Tibial nerve (tissue), 4 donors: ENCODE measurements around the gene ATP6AP1. TPM values are rescaled to one million over a fixed set of nuclear protein-coding genes. Genes with fewer than 3 reads are reported as not detected.

Source experiments
- DNase-seq, 2 donors: peaks; one replicate each; pipeline ENCODE4 v3.0.0-alpha.2; 2019; ENCODE audit warnings: low spot score in 2 of 2
- H3K27ac ChIP-seq, 4 donors: fragments of 200-600 bp; sonication (generic) in 3 of 4; one replicate each; pipeline ENCODE4 v1.5.1; 2017 to 2019; ENCODE audit warnings: mild to moderate bottlenecking in 1 of 4
- H3K27me3 ChIP-seq, 2 donors: fragments of 200-600 bp; sonication (generic) in 1 of 2; one replicate each; pipeline versions ENCODE4 v1.5.1 to v1.6.0; 2017 to 2019
- H3K36me3 ChIP-seq, 3 donors: fragments of 200-600 bp; sonication (generic); one replicate each; pipeline ENCODE4 v1.5.1; 2018 to 2019
- H3K4me1 ChIP-seq, 4 donors: fragments of 200-600 bp; sonication (generic) in 3 of 4; one replicate each; pipeline ENCODE4 v1.5.1; 2017 to 2019
- H3K4me3 ChIP-seq, 4 donors: fragments of 200-600 bp; sonication (generic) in 3 of 4; one replicate each; pipeline ENCODE4 v1.5.1; 2017 to 2019; ENCODE audit warnings: mild to moderate bottlenecking in 1 of 4, moderate library complexity in 1 of 4
- H3K9me3 ChIP-seq, 4 donors: fragments of 200-600 bp; sonication (generic) in 3 of 4; one replicate each; pipeline ENCODE4 v1.5.1; 2017 to 2019
- CTCF ChIP-seq, 5 experiments: fragments of 200-600 bp in 3 of 5; fragments of 450-650 bp in 2 of 5; sonication (generic) in 3 of 5; IDR thresholded peaks; one replicate each; pipeline ENCODE4 v1.5.1; 2016 to 2019; ENCODE audit warnings: antibody characterized with exemption in 5 of 5, mild to moderate bottlenecking in 3 of 5, moderate library complexity in 2 of 5
- EP300 ChIP-seq, 2 donors: sonication (generic); formaldehyde crosslinking; IDR thresholded peaks; one replicate each; pipeline ENCODE4 v1.6.1; 2017; ENCODE audit warnings: antibody characterized with exemption in 2 of 2, mild to moderate bottlenecking in 1 of 2
- POLR2A ChIP-seq, 2 donors: fragments of 450-650 bp; IDR thresholded peaks; one replicate each; pipeline ENCODE4 v1.6.1; 2017; ENCODE audit warnings: antibody characterized with exemption in 2 of 2, mild to moderate bottlenecking in 2 of 2, moderate library complexity in 2 of 2
- WGBS, 2 donors: methylation state at CpG; one replicate each; pipeline ENCODE4 v1.1.5; 2018; 5-methylcytosine and 5-hydroxymethylcytosine counted together
- total RNA-seq, 4 donors: library from RNA; depleted of rRNA; stranded (reverse); fragments of >200 nt; gene quantifications; one replicate each; pipeline ENCODE4 v1.1.0, GENCODE V29; 2016

The ATP6AP1 gene
- total RNA-seq, 4 donors from 2014 or later, result 42.9 to 59.7 (median 50.4) TPM

DNA sequence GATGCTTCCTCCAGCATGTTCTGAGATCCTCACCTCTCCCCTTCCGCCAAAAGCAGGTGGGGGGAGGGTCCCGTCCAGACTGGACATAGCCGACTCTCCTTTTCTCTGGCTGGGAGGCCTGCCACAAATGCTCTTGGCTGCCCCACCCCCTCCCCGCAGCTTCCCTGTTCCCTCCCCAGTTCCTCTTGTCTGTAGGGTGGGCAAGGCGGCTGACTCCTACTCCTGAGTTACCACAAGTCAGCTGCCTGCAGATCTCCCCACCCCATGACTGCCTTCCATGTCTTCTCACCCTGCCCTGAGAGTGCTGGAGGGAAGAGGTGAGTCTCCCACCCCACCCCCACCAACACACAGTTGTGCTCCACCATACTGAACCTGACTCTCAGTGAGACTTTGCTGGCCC is 2.9 kb downstream of the ATP6AP1 start:
- WGBS, 2 donors, result 64% methylated on average over 5 of the region's 5 CpGs
- H3K4me1 ChIP-seq, result peaks cover 0 to 26% (median 0%) of the 10 kb centered on the region in 4 donors
- no peaks in the 10 kb centered on the region for H3K27me3 ChIP-seq
- TF ChIP-seq POLR2A (IDR thresholded peaks at IDR 0.05) (no peak), CTCF (IDR thresholded peaks at IDR 0.05) (no peak), EP300 (IDR thresholded peaks at IDR 0.05) (no peak)
- H3K4me3 ChIP-seq, result no peak overlapping the region
- DNase-seq, result no peak
- H3K36me3 ChIP-seq, result peaks cover 0 to 40% (median 0%) of the 10 kb centered on the region in 3 donors
- H3K27ac ChIP-seq, result peak overlapping the region in 1 of 4 donors; percentile 59
- no peaks in the 10 kb centered on the region for H3K9me3 ChIP-seq

DNA sequence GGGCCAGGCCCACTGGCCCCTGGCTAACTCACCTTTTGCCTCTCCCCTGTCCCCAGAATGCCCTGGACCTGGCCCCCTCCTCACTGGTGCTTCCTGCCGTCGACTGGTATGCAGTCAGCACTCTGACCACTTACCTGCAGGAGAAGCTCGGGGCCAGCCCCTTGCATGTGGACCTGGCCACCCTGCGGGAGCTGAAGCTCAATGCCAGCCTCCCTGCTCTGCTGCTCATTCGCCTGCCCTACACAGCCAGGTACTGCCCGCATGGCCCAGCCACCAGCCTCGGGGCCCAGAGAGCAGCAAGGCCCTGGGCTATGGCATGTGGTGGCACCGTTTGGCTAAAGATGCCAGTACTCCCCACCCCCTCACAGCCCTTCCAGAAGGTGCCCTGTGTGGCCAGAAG is 3.7 kb downstream of the ATP6AP1 start:
- Histone ChIP-seq H3K27me3 (no peaks in the 10 kb centered on the region), H3K9me3 (no peaks in the 10 kb centered on the region), H3K36me3 (peaks cover 0 to 40% (median 0%) of the 10 kb centered on the region in 3 donors), H3K4me1 (peaks cover 0 to 24% (median 0%) of the 10 kb centered on the region in 4 donors), H3K4me3 (no peak overlapping the region), H3K27ac (peak overlapping the region in 1 of 4 donors; percentile 33)
- no peak for TF ChIP-seq POLR2A (IDR thresholded peaks at IDR 0.05)
- TF ChIP-seq EP300 (IDR thresholded peaks at IDR 0.05), result no peak
- no peak for TF ChIP-seq CTCF (IDR thresholded peaks at IDR 0.05)
- no peak for DNase-seq
- 92 to 100% methylated on average over 2 to 4 of the region's 8 CpGs for WGBS, 2 donors

- DNase-seq, result no peak
- H3K27me3 ChIP-seq, result no peaks in the 10 kb centered on the region
- H3K9me3 ChIP-seq, result no peaks in the 10 kb centered on the region
- TF ChIP-seq POLR2A (IDR thresholded peaks at IDR 0.05) (no peak), CTCF (IDR thresholded peaks at IDR 0.05) (no peak), EP300 (IDR thresholded peaks at IDR 0.05) (no peak)
- peaks cover 0 to 40% (median 0%) of the 10 kb centered on the region in 3 donors for H3K36me3 ChIP-seq
- H3K27ac ChIP-seq, result no peak overlapping the region
- 86 to 100% methylated on average over 3 to 7 of the region's 7 CpGs for WGBS, 2 donors
- H3K4me1 ChIP-seq, result peaks cover 0 to 26% (median 0%) of the 10 kb centered on the region in 4 donors
- no peak overlapping the region for H3K4me3 ChIP-seq
Observed at GRCh38 chrX:154433605-154434004, 5.1 kb downstream of the ATP6AP1 start.

- 79 to 91% methylated on average over 4 to 7 of the region's 7 CpGs for whole genome bisulfite sequencing, 2 donors
- DNase-seq, result no peak
- peaks cover 0 to 31% (median 0%) of the 10 kb centered on the region in 4 donors for H3K4me1 ChIP-seq
- H3K27me3 ChIP-seq, result no peaks in the 10 kb centered on the region
- H3K27ac ChIP-seq, result no peak overlapping the region
- no peaks in the 10 kb centered on the region for H3K9me3 ChIP-seq
- no peak overlapping the region for H3K4me3 ChIP-seq
- H3K36me3 ChIP-seq, result peaks cover 0 to 40% (median 0%) of the 10 kb centered on the region in 3 donors
- TF ChIP-seq POLR2A (IDR thresholded peaks at IDR 0.05), result no peak
- TF ChIP-seq EP300 (IDR thresholded peaks at IDR 0.05), result no peak
- TF ChIP-seq CTCF (IDR thresholded peaks at IDR 0.05), result no peak
Observed at GRCh38 chrX:154434394-154435168, 6.1 kb downstream of the ATP6AP1 start.

GRCh38 chrX:154435171-154435733 is 6.8 kb downstream of the ATP6AP1 start:
- no peaks in the 10 kb centered on the region for H3K27me3 ChIP-seq
- H3K4me1 ChIP-seq, result peaks cover 0 to 32% (median 0%) of the 10 kb centered on the region in 4 donors
- H3K4me3 ChIP-seq, result no peak overlapping the region
- TF ChIP-seq EP300 (IDR thresholded peaks at IDR 0.05) (no peak), POLR2A (IDR thresholded peaks at IDR 0.05) (no peak), CTCF (IDR thresholded peaks at IDR 0.05) (no peak)
- no peak overlapping the region for H3K27ac ChIP-seq
- DNase-seq, result no peak
- 90% methylated on average over 19 of the region's 19 CpGs; no CpG with 5 or more reads in 1 of the 2 donors for WGBS, 2 donors
- peaks cover 0 to 45% (median 0%) of the 10 kb centered on the region in 3 donors for H3K36me3 ChIP-seq
- H3K9me3 ChIP-seq, result no peaks in the 10 kb centered on the region
